Measurements from ENCODE around the gene COG8. TPM values are rescaled to one million over a fixed set of nuclear protein-coding genes. Genes with fewer than 3 reads are reported as not detected.
"Not testable (repeated sequence)": the region's sequence is repeated elsewhere in the genome, so short reads cannot be mapped to it uniquely, and the experiment has no call there.

The COG8 gene
- total RNA-seq, 1 donor from 2014 or later = 18.4 TPM

GRCh38 chr16:69318177-69318910, 21.0 kb downstream of the COG8 start:
- peak; percentile 17 for ATAC-seq

DNA sequence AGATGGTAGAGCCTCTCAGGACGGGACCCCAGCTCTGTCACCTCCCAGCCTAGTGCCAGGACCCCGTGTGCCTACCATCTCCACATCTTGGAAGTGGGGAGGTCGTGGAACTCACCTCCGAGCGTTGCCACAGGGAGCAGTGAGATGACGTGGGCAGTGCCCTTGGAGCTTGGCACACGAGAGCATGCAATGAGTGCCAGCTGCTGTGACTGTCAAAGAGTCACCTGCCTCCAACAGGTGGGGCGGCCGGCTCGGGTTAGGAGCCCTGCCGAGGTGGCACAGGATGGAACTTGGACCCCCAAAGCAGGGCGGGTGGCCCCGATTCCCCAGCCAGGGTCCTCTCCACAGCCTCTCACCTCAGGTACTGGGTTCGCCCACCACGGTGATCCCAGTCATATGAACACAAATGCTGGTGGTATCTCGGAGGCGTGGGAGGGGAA, 22.7 kb downstream of the COG8 start:
- ATAC-seq = no peak

- no peak for ATAC-seq
Measured at GRCh38 chr16:69315486-69316311, 23.7 kb downstream of the COG8 start.

- no peak for ATAC-seq
Measured at GRCh38 chr16:69314534-69314933, 24.8 kb downstream of the COG8 start.

DNA sequence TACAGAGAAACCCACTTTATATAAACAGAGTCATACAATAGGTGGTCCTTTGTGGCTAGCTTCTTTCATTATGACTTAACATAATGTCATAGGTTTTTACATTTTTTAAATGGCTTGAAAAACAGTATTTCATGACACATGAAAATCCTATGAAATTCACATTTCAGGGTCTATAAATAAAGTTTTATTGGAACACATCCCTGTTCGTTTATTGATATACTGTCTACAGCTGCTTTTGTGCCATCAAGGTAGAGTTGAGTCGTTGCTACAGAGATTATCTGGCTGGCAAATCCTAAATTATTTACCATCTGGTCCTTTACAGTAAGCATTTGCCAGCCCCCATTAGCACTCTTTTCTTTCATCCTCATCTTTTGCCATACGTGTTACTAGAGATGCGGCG, 25.9 kb downstream of the COG8 start:
- ATAC-seq = no peak

DNA sequence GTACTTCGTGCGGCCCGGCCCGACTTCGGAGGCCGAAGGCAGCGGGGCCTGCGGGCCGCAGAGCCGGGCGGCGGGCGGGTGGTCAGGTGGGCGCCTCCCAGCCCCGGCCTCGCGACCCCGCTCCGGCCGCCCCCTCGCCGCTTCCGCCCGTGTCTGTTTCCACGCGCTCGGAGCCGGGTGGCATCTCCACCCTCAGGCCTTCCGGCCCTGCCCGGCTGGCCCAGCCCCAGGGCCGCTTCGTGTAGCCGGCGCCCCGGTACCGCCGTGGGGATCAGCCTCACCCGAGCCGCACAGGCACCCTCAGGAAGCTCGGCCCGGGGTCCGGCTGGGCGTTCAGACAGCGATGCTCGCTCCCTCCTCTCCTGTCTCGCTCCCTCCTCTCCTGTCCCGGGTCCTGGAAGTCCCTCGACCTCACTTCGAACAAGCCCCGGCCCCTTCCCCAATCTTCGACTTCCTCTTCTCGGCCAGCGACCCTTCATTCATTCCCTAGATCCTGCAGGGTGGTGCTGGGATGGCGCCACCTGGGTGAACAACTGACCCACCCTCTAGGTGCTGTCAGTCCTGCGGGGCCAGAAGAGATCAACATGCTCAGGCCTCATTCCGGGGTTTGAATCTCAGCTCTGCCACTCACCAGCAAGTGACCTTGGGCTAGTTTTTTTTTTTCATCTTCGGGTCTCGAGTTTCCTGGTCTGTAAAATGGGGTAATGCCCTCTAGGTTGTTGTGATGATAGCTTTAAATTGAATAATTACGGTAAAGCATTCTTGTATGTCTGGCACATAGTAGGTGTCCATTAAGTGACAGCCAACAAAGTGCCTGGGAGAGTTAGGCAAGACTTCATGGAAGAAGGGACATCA, 27.6 kb downstream of the COG8 start:
- peak; percentile 66 for ATAC-seq

DNA sequence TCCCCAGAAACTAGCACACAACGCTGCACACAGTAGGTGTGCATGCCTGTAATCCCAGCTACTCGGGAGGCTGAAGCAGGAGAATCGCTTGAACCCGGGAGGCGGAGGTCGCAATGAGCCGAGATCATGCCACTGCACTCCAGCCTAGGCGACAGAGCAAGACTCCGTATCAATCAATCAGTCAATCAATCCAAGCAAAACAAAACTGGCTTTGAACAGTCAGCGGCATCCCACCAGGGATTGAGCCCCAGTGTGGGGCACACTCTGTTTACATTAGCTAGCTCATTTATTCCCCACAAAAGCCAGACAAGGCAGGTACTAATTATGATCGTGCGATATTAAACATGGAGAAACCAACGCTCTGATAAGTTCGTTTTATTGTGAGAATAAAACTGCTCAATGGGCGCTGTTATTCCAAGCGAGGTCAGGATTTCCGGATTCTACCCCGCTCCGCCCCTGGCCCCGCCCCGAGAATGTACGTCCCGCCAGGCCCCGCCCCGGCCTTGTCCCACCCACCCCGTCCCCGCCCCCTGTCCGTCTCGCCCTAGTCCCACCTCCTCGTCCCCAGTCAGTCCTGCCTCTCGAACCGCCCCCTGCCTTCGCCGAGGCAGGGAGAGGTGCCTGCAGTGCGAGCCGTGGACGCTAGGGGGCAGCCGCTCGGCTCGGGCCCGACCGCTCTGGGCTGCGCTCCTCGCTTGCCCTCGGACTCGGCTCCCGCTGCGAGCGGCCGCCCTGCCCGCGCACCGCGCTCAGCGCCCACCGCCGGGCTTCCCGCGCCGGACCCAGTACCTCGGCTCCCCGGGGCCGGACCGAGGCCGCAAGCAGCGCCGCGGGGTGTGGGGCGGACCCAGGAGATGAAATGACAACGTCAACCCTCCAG, 28.5 kb downstream of the COG8 start, which contains the start of gene VPS4A:
VPS4A (plus strand) TSS at position 698 of the 880 bp plus-strand sequence; CDS start at position 860, 162 bp downstream.
- peak; percentile 99 for ATAC-seq

DNA sequence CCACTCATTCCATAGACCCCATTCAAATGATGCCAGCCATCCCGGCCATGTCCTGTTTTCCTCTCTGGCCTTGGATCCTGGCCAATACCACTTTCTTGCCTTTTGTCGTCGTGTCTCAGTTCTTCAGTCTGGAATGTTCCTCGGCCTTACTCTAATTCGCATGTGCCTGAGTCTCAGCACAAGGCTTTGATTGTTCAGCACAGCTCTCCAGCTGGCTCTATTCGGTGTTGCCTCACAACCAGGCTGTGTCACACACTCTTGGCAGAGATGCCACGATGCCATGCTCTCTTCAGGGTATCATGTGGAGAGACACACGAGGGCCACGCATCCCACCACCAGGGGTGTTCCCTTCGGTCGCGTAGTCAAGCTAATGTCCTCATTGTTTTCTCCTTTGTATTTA, 30.0 kb downstream of the COG8 start:
- no peak for ATAC-seq

GRCh38 chr16:69307856-69308255, 31.5 kb downstream of the COG8 start:
- ATAC-seq = no peak

DNA sequence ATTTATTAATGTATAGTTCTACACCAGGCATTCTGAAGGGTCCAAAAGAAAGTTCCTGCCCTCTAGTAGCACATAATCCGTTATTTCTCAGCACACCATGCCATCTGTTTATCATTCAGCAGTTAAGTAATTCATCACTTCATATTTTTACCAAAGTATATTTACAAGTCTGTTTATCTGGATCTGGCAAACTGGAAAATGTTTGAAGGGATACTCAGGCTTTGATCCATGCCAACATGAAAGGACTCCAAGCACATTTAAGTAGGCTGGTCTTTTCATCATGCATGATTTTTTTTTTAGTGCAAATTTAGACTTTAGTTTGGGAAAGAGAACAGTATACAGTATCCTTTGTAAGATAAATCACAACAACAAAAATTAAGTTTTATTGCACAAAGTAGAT, 32.3 kb downstream of the COG8 start:
- no peak for ATAC-seq

DNA sequence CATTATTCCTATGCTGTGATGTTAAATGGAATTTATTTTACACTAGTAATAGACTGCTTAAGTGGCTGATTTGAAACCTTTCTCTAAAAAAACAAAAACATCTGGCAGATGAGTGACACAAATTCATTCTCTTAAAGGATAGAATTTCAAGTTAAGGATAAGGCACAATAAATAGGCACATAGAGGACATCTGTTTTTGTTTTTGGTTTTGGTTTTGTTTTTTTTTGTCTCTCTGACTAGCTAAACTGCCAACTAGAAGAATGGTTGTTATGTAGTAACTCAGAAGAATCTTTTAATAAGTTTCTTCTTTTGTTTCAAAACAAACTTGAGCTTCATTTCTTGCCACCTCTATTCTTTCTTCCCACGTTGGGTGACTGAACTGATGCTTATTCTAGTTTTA, 33.3 kb downstream of the COG8 start:
- ATAC-seq = no peak

DNA sequence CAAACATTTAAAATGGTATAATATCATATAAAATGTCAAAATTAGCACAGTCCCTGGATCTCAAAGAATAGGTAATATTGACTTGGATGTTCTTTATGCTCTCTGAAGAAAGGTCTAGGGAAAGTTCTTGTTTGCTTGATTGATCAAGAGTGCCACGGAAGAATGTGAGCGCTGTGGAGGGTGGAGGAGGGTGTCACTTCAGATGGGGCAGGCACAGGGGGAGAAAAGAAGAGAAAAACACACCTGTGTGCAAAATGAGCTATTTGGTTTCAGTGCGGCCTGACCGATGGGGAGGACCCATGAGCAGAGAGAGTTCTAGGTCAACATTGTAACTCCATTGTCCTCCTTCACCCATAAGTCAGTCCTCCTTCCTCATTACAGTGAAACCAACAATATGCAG, 37.1 kb downstream of the COG8 start:
- ATAC-seq = no peak

- no peak for ATAC-seq
Measured at GRCh38 chr16:69301861-69302260, 37.5 kb downstream of the COG8 start.

DNA sequence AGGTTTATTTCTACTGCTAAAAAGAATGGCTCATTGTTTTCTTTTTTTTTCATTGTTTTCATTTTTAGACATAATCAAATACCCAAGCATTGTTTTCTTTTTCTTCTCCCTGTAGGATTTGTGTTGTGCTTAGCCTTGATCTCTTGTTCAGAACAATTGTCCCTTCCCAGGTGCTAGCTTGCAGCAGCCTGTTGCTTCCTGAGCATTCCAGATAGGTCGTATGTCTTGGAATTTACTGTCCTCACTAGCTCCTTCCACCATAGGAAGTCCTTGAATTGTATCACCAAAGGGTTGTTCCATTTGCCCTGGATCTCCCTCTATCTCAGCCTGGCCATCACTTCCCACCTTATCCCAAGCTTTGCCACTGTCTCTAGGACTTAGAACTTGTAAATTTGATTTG, 38.2 kb downstream of the COG8 start:
- ATAC-seq = no peak

DNA sequence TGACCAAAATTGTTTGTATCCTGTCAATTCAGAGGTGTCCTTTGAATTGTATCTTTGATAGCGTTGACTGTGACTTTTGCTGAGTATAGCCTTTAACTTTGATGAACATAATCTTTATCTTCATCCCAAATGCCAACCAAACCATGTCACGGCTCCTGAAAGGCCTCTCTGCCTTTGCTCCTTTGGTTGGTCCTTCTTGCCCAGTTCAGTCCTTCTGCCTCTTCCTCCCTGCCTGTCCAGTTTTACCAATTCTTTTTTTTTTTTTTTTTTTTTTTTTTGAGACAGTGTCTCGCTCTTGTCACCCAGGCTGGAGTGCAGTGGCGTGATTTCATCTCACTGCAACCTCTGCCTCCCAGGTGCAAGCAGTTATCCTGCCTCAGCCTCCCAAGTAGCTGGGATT, 41.1 kb downstream of the COG8 start:
- ATAC-seq = no peak

DNA sequence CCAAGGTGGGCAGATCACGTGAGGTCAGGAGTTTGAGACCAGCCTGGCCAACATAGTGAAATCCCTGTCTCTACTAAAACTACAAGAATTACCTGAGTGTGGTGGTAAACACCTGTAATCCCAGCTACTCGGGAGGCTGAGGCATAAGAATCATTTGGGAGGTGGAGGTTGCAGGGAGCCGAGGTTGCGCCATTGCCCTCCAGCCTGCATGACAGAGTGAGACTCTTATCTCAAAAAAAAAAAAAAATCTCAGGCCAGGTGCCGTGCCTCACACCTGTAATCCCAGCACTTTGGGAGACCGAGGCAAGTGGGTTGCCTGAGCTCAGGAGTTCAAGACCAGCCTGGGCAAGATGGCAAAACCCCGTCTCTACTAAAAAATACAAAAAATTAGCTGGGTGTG, 42.6 kb downstream of the COG8 start:
- not testable (repeated sequence) for ATAC-seq

DNA sequence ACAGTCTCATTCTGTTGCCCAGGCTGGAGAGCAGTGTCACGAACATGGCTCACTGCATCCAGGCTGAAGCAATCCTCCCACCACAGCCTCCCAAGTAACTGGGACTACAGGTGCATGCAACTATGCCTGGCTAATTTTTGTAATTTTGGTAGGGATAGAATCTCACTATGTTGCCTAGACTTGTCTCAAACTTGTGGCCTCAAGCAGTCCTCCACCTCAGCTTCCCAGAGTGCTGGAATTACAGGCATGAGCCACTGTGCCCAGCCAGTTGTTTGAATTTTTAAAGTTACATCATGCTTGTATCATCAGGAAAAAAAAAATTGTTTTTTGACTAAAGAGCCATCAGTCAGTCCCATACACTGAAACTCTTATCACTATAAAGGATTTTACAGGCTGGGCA, 45.3 kb downstream of the COG8 start:
- peak; percentile 25 for ATAC-seq

DNA sequence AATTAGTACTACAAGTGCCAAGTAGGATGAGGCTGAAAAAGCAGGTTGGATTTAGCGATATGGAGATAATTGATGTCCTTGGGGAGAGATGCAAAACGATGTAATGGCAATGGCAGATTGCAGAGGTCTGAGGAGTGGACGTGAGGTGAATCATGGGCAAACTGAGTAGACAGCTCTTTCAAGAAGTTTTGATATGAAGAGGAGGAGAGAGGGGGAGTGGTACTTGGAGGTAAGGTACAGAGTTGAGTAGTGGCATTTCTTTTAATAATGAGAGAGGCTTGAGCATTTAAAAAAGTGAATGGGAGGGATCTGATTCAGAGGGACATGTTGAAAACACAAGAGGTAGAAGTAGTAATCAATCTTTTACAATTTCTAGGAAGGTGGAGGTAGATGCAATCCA, 46.0 kb downstream of the COG8 start:
- ATAC-seq = no peak

- ATAC-seq = not testable (repeated sequence)
Measured at GRCh38 chr16:69291657-69292056, 47.7 kb downstream of the COG8 start.

GRCh38 chr16:69286941-69287713, 52.2 kb downstream of the COG8 start:
- ATAC-seq = no peak

- no peak for ATAC-seq
Measured at GRCh38 chr16:69285240-69285639, 54.1 kb downstream of the COG8 start.
